Inflammatory macrophage treated with lipopolysaccharide for 4 hours (primary cell): ENCODE measurements around the gene SSC5D.

Source experiments
- DNase-seq: peaks from one replicate; pipeline ENCODE4 v3.0.0-alpha.2; 2020

Gene SSC5D

GRCh38 chr19:55455576-55456235 lies 32.5 kb upstream of the SSC5D start:
- DNase-seq, result no peak

- no peak for DNase-seq
Measured at GRCh38 chr19:55456347-55456746, 31.9 kb upstream of the SSC5D start.

- no peak for DNase-seq
Measured at GRCh38 chr19:55457683-55458457, 30.4 kb upstream of the SSC5D start.

- no peak for DNase-seq
Measured at GRCh38 chr19:55459551-55459949, 28.7 kb upstream of the SSC5D start.

GRCh38 chr19:55459950-55460657 lies 28.1 kb upstream of the SSC5D start:
- DNase-seq, result no peak

- peak; percentile 58 for DNase-seq
Measured at GRCh38 chr19:55460670-55461258, 27.5 kb upstream of the SSC5D start.

GRCh38 chr19:55461259-55461973 lies 26.8 kb upstream of the SSC5D start, which contains the start of gene ISOC2:
Gene ISOC2 (minus strand): TSS chr19:55461642. CDS start chr19:55456486, 5,156 bp downstream.
- peak; percentile 100 for DNase-seq

- DNase-seq, result peak; percentile 20
Measured at GRCh38 chr19:55461974-55462626, 26.1 kb upstream of the SSC5D start.

GRCh38 chr19:55462722-55463121 lies 25.5 kb upstream of the SSC5D start:
- DNase-seq, result no peak

GRCh38 chr19:55463583-55464031 lies 24.6 kb upstream of the SSC5D start:
- DNase-seq, result no peak

- DNase-seq, result no peak
Measured at GRCh38 chr19:55464039-55464661, 24.1 kb upstream of the SSC5D start.

- DNase-seq, result no peak
Measured at GRCh38 chr19:55464662-55465054, 23.6 kb upstream of the SSC5D start, which contains the start of gene C19orf85. Gene C19orf85 (minus strand): TSS chr19:55464751. CDS start chr19:55464554, 197 bp downstream.

- DNase-seq, result no peak
Measured at GRCh38 chr19:55465460-55466240, 22.6 kb upstream of the SSC5D start.

GRCh38 chr19:55466241-55466614 lies 22.0 kb upstream of the SSC5D start:
- no peak for DNase-seq

- DNase-seq, result peak; percentile 35
Measured at GRCh38 chr19:55467236-55468053, 20.8 kb upstream of the SSC5D start.

- DNase-seq, result no peak
Measured at GRCh38 chr19:55468054-55468393, 20.2 kb upstream of the SSC5D start.

GRCh38 chr19:55471266-55471665 lies 17.0 kb upstream of the SSC5D start:
- DNase-seq, result no peak

GRCh38 chr19:55472463-55472862 lies 15.8 kb upstream of the SSC5D start:
- DNase-seq, result no peak

GRCh38 chr19:55473225-55474012 lies 14.8 kb upstream of the SSC5D start:
- no peak for DNase-seq
